HepG2 (cell line): ENCODE results near the gene PLEKHG4. TPM values are rescaled to one million over a fixed set of nuclear protein-coding genes. Genes with fewer than 3 reads are reported as not detected.

ENCODE experiments used
- ATAC-seq: fragments of 200-7000 bp; cut with Tn5 transposase; 3 replicates; pipeline ENCODE4 v1.9.1; 2020; ENCODE audit warnings: mild to moderate bottlenecking, moderate library complexity
- BruUV-seq: library from RNA; stranded (reverse); fragments of 400-500 nt; replicated peaks from 2 replicates; lab custom pipeline; 2021; lab: Mats Ljungman, UMichigan
- CTCF ChIA-PET: fragments of 300-600 bp; formaldehyde crosslinking; extraction: SDS; loops from one replicate; lab custom pipeline; 2021; ENCODE audit warnings: low total read pairs, inconsistent platforms, low intra/inter-chr PET ratio; lab: Yijun Ruan, JAX
- POLR2A ChIA-PET: fragments of 350-600 bp; sonication (Branson Sonifier 250); formaldehyde crosslinking; loops from one replicate; lab custom pipeline; 2020; ENCODE audit warnings: antibody characterized with exemption, inconsistent platforms; lab: Yijun Ruan, JAX
- DNase-seq: peaks from one replicate; pipeline ENCODE4 v3.0.0-alpha.2; 2015; ENCODE audit warnings: low spot score
- FAIRE-seq: peaks from 3 replicates; lab custom pipeline; 2011; peaks lifted over from hg19 to GRCh38; lab: Jason Lieb, UNC
- H2AFZ ChIP-seq: one replicate; pipeline ENCODE4 v1.6.1; 2011; ENCODE audit warnings: low read length, inconsistent platforms
- H3K27ac ChIP-seq: fragments of 300-600 bp; 3 replicates; pipeline ENCODE4 v1.8.0; 2011; ENCODE audit warnings: mixed run types, mild to moderate bottlenecking, mixed read lengths, low read length, inconsistent platforms; ENCODE audit not compliant: insufficient read depth; ENCODE audit errors: extremely low read length
- H3K27me3 ChIP-seq, 2 experiments: fragments of 200-600 bp in 1 of 2; 2 replicates in 1 of 2; 3 replicates in 1 of 2; pipeline versions ENCODE4 v1.6.0 to v1.8.0; 2011; ENCODE audit warnings: low read length in 2 of 2, mild to moderate bottlenecking in 2 of 2, moderate library complexity in 2 of 2, inconsistent platforms in 1 of 2; ENCODE audit not compliant: insufficient read depth in 2 of 2, control insufficient read depth in 1 of 2
- H3K36me3 ChIP-seq, 2 experiments: fragments of 200-600 bp in 1 of 2; replicated peaks in 1 of 2; 2 replicates in 1 of 2; 3 replicates in 1 of 2; pipeline versions ENCODE4 v1.5.1 to v1.8.0; 2011; ENCODE audit warnings: low read length in 2 of 2, inconsistent platforms in 1 of 2; ENCODE audit not compliant: insufficient read depth in 2 of 2, control insufficient read depth in 1 of 2
- H3K4me1 ChIP-seq: 2 replicates; pipeline ENCODE4 v1.5.1; 2012; ENCODE audit warnings: low read length, inconsistent platforms; ENCODE audit not compliant: insufficient read depth
- H3K4me2 ChIP-seq: 2 replicates; pipeline ENCODE4 v1.6.0; 2011; ENCODE audit warnings: low read depth, low read length, inconsistent platforms
- H3K4me3 ChIP-seq, 3 experiments: fragments of 200-600 bp in 1 of 3; sonication (generic), shearing (Covaris generic) in 1 of 3; replicated peaks in 1 of 3; 2 replicates each; pipeline ENCODE4 v1.5.1; 2011 to 2016; ENCODE audit warnings: low read length in 3 of 3, inconsistent platforms in 2 of 3, low read depth in 2 of 3, mild to moderate bottlenecking in 2 of 3, control low read depth in 1 of 3, mixed read lengths in 1 of 3; ENCODE audit not compliant: insufficient read depth in 1 of 3
- H3K79me2 ChIP-seq: one replicate; pipeline ENCODE4 v1.6.1; 2011; ENCODE audit warnings: low read length, inconsistent platforms; ENCODE audit not compliant: insufficient read depth
- H3K9ac ChIP-seq: 2 replicates; pipeline ENCODE4 v1.6.0; 2011; ENCODE audit warnings: mild to moderate bottlenecking, low read depth, low read length, inconsistent platforms; ENCODE audit not compliant: insufficient read depth
- H3K9me3 ChIP-seq: 2 replicates; pipeline ENCODE4 v1.5.1; 2012; ENCODE audit warnings: mild to moderate bottlenecking, low read length
- H4K20me1 ChIP-seq: 2 replicates; pipeline ENCODE4 v1.6.0; 2011; ENCODE audit warnings: inconsistent platforms, mild to moderate bottlenecking, low read length, moderate library complexity; ENCODE audit not compliant: insufficient read depth
- CREM ChIP-seq, 2 experiments: sonication (generic) in 1 of 2; formaldehyde crosslinking in 1 of 2; IDR thresholded peaks; 2 replicates each; pipeline versions ENCODE4 v1.4.0 to v1.6.1; 2016 to 2020; ENCODE audit warnings: antibody characterized with exemption in 1 of 2, mild to moderate bottlenecking in 1 of 2, missing genetic modification reagents in 1 of 2
- DR1 ChIP-seq: sonication (generic); formaldehyde crosslinking; IDR thresholded peaks from 2 replicates; pipeline ENCODE4 v1.8.0; 2021; ENCODE audit warnings: mild to moderate bottlenecking, missing genetic modification reagents, inconsistent platforms
- GPBP1L1 ChIP-seq: sonication (generic); formaldehyde crosslinking; IDR thresholded peaks from 2 replicates; pipeline ENCODE4 v1.5.0; 2020; ENCODE audit warnings: mild to moderate bottlenecking, missing genetic modification reagents
- HES4 ChIP-seq: sonication (generic); formaldehyde crosslinking; IDR thresholded peaks from 2 replicates; pipeline ENCODE4 v1.9.0; 2021; ENCODE audit warnings: mild to moderate bottlenecking, missing genetic modification reagents, borderline replicate concordance
- HIC2 ChIP-seq: sonication (generic); formaldehyde crosslinking; IDR thresholded peaks from 2 replicates; pipeline ENCODE4 v1.9.0; 2022; ENCODE audit warnings: low read depth, missing genetic modification reagents
- RBFOX2 ChIP-seq: fragments of 200-400 bp; formaldehyde crosslinking; IDR thresholded peaks from 2 replicates; pipeline ENCODE4 v1.6.1; 2017; ENCODE audit warnings: low read depth, mild to moderate bottlenecking, low read length
- SALL2 ChIP-seq: sonication (generic); formaldehyde crosslinking; IDR thresholded peaks from 2 replicates; pipeline ENCODE4 v1.8.1; 2023; ENCODE audit warnings: mild to moderate bottlenecking, missing genetic modification reagents, inconsistent platforms
- SMYD3 ChIP-seq: sonication (generic); formaldehyde crosslinking; IDR thresholded peaks from 2 replicates; pipeline ENCODE4 v1.8.1; 2023; ENCODE audit warnings: mild to moderate bottlenecking, missing genetic modification reagents
- TFAP4 ChIP-seq: sonication (generic); IDR thresholded peaks from 2 replicates; pipeline ENCODE4 v1.6.1; 2016; ENCODE audit warnings: low read depth, borderline replicate concordance
- ZFP1 ChIP-seq: IDR thresholded peaks from 2 replicates; pipeline ENCODE4 v1.6.1; 2016
- ZNF609 ChIP-seq: sonication (generic); formaldehyde crosslinking; IDR thresholded peaks from 2 replicates; pipeline ENCODE4 v1.4.0; 2020; ENCODE audit warnings: mild to moderate bottlenecking, missing genetic modification reagents, borderline replicate concordance
- WGBS: methylation state at CpG from one replicate; pipeline ENCODE4 v1.1.6; 2017; ENCODE audit warnings: low lambda C conversion rate; 5-methylcytosine and 5-hydroxymethylcytosine counted together
- in situ Hi-C: cut with HindIII; loops from 2 replicates; pipeline ENCODE4 v1.10.0; 2017; ENCODE audit warnings: low pct_unique_long_range_greater_than_20kb; ENCODE audit not compliant: extremely low pct_ligation_motif_present
- intact Hi-C: fragments of 100-400 bp; cut with micrococcal nuclease; formaldehyde crosslinking; loops from one replicate; pipeline ENCODE4 v1.10.0; 2022; ENCODE audit not compliant: unreplicated experiment
- polyA plus RNA-seq, 8 experiments: library from polyadenylated mRNA; depleted of rRNA in 3 of 8; stranded (reverse) in 7 of 8; unstranded in 1 of 8; fragments of >200 nt; fragmentation: Illumina TruSeq in 4 of 8; extraction: Trizol in 4 of 8; gene quantifications; 2 replicates each; pipeline versions ENCODE4 v1.2.1 to v1.2.3, GENCODE V29; 2011 to 2016; ENCODE audit warnings: low read depth in 4 of 8, missing spikeins in 1 of 8, mixed read lengths in 1 of 8; ENCODE audit not compliant: insufficient read depth in 1 of 8
- total RNA-seq, 5 experiments: library from RNA; depleted of rRNA; stranded (reverse); fragments of >200 nt; fragmentation: Illumina TruSeq; extraction: Trizol; gene quantifications; 2 replicates each; pipeline ENCODE4 v1.2.3, GENCODE V29; 2016; ENCODE audit warnings: low read depth in 1 of 5

Gene PLEKHG4
- total and polyA plus RNA-seq, 2 of the 13 experiments (the other 11 are each of a cell fraction or from before 2014, with no cell fraction given): 7.1 to 13.6 TPM

- no peak overlapping the region for H2AFZ ChIP-seq
- H3K4me3 ChIP-seq: peak overlapping the region; percentile 57 to 89 (median 67)
- FAIRE-seq: no peak
- no peaks in the 10 kb centered on the region for H4K20me1 ChIP-seq
- DNase-seq: no peak
- CTCF ChIA-PET: interaction anchor here (1.2 to 1.8 kb wide), 5 partner anchors 129 to 261 kb away, joined by 3 to 7 read pairs (median 4); partner anchors contain the start of gene ZDHHC1
- in situ Hi-C loops (no loop called here), intact Hi-C loops (loop anchor here (5.0 kb wide), 1 partner anchor 188 kb away; no protein-coding TSS in a partner anchor)
- peaks cover 28% of the 10 kb centered on the region for H3K4me1 ChIP-seq
- WGBS: under 1% methylated on average over 26 of the region's 42 CpGs
- H3K36me3 ChIP-seq: peaks cover 3 to 14% of the 10 kb centered on the region in 2 experiments; a peak in 3 of 5 replicates
- peak; percentile 62 for ATAC-seq
- peaks cover 4% of the 10 kb centered on the region for H3K79me2 ChIP-seq
- peak overlapping the region; percentile 76 for H3K9ac ChIP-seq
- peak overlapping the region; percentile 99 for H3K4me2 ChIP-seq
- no peaks in the 10 kb centered on the region for H3K27me3 ChIP-seq
- POLR2A ChIA-PET: interaction anchor here (0.9 to 2.6 kb wide), 4 partner anchors 9 to 167 kb away, joined by 3 to 16 read pairs (median 4); partner anchors contain the start of gene FHOD1
- H3K9me3 ChIP-seq: no peaks in the 10 kb centered on the region
- BruUV-seq: no TSS peak
- H3K27ac ChIP-seq: peak overlapping the region; percentile 41
- TF ChIP-seq DR1 (CRISPR knock-in tag) (no peak), SALL2 (CRISPR knock-in tag) (0 out of 2 replicates have a peak, but pooled peaks have one; percentile 18), SMYD3 (CRISPR knock-in tag) (no peak), TFAP4 (0 out of 2 replicates have a peak, but pooled peaks have one; percentile 26), RBFOX2 (no peak), HIC2 (CRISPR knock-in tag) (no peak), ZNF609 (CRISPR knock-in tag) (no peak; the same call in 1 of the 2 replicates), ZFP1 (CRISPR knock-in tag) (no peak), HES4 (no peak; the same call in 1 of the 2 replicates), CREM (IDR thresholded peaks at IDR 0.05) (no peak), CREM (CRISPR knock-in tag; IDR thresholded peaks at IDR 0.05) (no peak), GPBP1L1 (CRISPR knock-in tag) (no peak)
Observed at GRCh38 chr16:67278773-67279295, 498 bp upstream of the PLEKHG4 start.
